Measurements from ENCODE around the gene ATG7.
"Not testable (repeated sequence)": the region's sequence is repeated elsewhere in the genome, so short reads cannot be mapped to it uniquely, and the experiment has no call there.

The ATG7 gene

GRCh38 chr3:11558918-11559815, 287.0 kb downstream of the ATG7 start:
- DNase-seq = no peak

- DNase-seq = no peak
These were observed 287.8 kb downstream of the ATG7 start for GRCh38 chr3:11559816-11560633.

GRCh38 chr3:11560746-11561145, 288.5 kb downstream of the ATG7 start:
- DNase-seq = no peak

GRCh38 chr3:11562277-11562881, 290.2 kb downstream of the ATG7 start:
- DNase-seq = no peak

- DNase-seq = no peak
These were observed 291.1 kb downstream of the ATG7 start for GRCh38 chr3:11563159-11563864.

GRCh38 chr3:11563865-11564185, 291.6 kb downstream of the ATG7 start:
- DNase-seq = no peak

- DNase-seq = no peak
These were observed 292.4 kb downstream of the ATG7 start for GRCh38 chr3:11564577-11565001.

GRCh38 chr3:11565072-11565471, 292.9 kb downstream of the ATG7 start:
- DNase-seq = no peak

- DNase-seq = no peak
These were observed 293.3 kb downstream of the ATG7 start for GRCh38 chr3:11565492-11565891.

- DNase-seq = no peak
These were observed 293.7 kb downstream of the ATG7 start for GRCh38 chr3:11565932-11566331.

- DNase-seq = no peak
These were observed 294.3 kb downstream of the ATG7 start for GRCh38 chr3:11566478-11566877.

- no peak for DNase-seq
These were observed 294.7 kb downstream of the ATG7 start for GRCh38 chr3:11566916-11567315.

- no peak for DNase-seq
These were observed 295.6 kb downstream of the ATG7 start for GRCh38 chr3:11567516-11568467.

- no peak for DNase-seq
These were observed 296.4 kb downstream of the ATG7 start for GRCh38 chr3:11568503-11569155.

- DNase-seq = no peak
These were observed 297.1 kb downstream of the ATG7 start for GRCh38 chr3:11569156-11569741.

- DNase-seq = no peak
These were observed 298.1 kb downstream of the ATG7 start for GRCh38 chr3:11570251-11570650.

- DNase-seq = no peak
These were observed 298.7 kb downstream of the ATG7 start for GRCh38 chr3:11570789-11571495.

GRCh38 chr3:11572660-11573059, 300.5 kb downstream of the ATG7 start:
- not testable (repeated sequence) for DNase-seq

- no peak for DNase-seq
These were observed 302.9 kb downstream of the ATG7 start for GRCh38 chr3:11574981-11575669.

- no peak for DNase-seq
These were observed 303.5 kb downstream of the ATG7 start for GRCh38 chr3:11575677-11576076.
